ENCODE results near the gene RFC3.

GRCh38 chr13:33842986-33843385 lies 25.0 kb downstream of the RFC3 start:
- TF ChIP-seq TCF7L2 (IDR thresholded peaks at IDR 0.05; ENCODE audit: low read depth, low read length) (no peak), ZKSCAN8 (CRISPR knock-in tag; IDR thresholded peaks at IDR 0.05; ENCODE audit: borderline replicate concordance) (no peak), SAP130 (CRISPR knock-in tag; IDR thresholded peaks at IDR 0.05; ENCODE audit: low read depth) (no peak), CTCF (CRISPR knock-in tag; IDR thresholded peaks at IDR 0.05) (no peak)
